LHCN-M2 (cell line): ENCODE data around the gene PROCR. TPM values are rescaled to one million over a fixed set of nuclear protein-coding genes. Genes with fewer than 3 reads are reported as not detected.
"Not testable (repeated sequence)": the region's sequence is repeated elsewhere in the genome, so short reads cannot be mapped to it uniquely, and the experiment has no call there.

Experiments
- DNase-seq: peaks from one replicate; pipeline ENCODE4 v3.0.0-alpha.2; 2012; ENCODE audit warnings: low read depth
- polyA plus RNA-seq: library from polyadenylated mRNA; unstranded; fragments of >200 nt; gene quantifications from one replicate; pipeline ENCODE4 v1.2.1, GENCODE V29; 2012; ENCODE audit warnings: missing spikeins
- total RNA-seq: library from RNA; depleted of rRNA; stranded (reverse); fragments of >200 nt; gene quantifications from 2 replicates; pipeline ENCODE4 v1.2.3, GENCODE V29; 2014; rRNA removed

PROCR gene
- 44.4 and 44.5 TPM in 2 replicates for total RNA-seq
- polyA plus RNA-seq = 20.7 TPM

DNA sequence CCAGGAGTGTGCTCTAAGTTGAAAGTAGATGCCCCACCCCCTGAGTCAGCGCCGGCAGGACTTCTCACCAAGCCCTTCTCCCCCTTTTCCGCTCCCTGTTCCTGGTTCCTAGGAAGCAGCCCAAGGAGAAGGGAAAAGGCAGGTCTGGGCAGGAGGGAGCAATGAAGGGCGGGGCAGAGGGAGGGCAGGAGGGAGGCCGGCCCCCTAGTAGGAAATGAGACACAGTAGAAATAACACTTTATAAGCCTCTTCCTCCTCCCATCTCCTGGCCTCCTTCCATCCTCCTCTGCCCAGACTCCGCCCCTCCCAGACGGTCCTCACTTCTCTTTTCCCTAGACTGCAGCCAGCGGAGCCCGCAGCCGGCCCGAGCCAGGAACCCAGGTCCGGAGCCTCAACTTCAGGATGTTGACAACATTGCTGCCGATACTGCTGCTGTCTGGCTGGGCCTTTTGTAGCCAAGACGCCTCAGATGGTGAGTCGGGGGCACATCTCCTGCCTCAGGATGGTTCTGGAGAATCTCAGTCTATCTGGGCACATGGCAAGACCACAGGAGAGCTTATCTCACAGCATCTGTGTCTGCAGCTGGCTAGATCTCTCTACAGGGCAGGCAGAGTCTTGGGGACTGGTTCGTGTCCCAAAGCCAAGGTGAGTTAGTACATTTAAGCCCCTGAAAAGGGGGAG lies at the start of gene PROCR:
Gene PROCR (plus strand): TSS at position 320 of the 681 bp plus-strand sequence. CDS start 83 bp downstream, at position 403.
- DNase-seq = peak; percentile 91

DNA sequence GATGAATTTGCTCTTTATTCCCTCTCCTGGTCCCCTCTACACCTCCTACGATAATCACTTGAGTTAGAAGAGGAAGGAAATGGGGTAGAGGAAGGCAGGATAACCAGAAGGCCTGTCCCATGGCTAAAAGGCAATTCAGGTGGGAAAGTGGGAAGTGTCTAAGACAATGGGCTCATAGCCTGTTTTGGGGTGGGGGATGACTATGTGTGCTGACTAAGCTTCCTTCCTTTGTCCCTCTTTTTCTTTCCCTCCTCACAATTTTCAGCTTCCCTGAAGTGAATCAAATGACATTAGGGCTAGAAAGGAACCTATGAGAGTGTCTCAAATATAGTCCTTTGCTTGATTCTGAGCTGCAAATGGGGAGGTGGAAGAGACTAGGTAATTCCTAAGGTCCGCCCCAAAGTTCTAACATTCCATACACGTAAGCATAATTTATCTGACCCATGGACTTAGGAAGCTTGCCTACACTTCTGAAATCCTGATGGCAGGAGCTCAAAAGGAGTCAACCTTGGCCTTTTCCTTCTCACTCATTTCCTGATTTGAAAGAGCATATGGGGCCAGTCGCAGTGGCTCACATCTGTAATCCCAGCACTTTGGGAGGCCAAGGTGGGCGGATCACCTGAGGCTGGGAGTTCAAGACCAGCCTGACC lies 49.0 kb upstream of the PROCR start:
- no peak for DNase-seq

DNA sequence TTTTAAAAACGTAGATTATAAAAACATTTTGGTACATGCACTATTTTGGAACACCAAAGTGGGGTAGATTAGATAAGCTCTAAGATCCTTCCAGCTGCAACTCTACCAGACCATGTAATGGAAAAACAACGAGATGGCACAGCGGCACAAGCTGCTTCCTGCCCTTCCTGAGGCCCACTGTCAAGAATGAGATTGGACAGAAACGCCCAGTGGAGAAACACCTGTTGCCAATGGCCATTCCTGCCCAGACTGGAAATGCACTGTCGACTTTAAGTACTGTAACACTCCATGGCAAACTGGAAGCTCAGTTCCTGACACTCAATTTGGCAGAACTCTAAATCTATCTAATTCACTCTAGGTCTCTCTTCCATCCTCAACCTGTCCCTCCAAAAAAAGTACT lies 46.1 kb upstream of the PROCR start:
- no peak for DNase-seq

GRCh38 chr20:35129647-35130069 lies 42.2 kb upstream of the PROCR start:
- DNase-seq = no peak

DNA sequence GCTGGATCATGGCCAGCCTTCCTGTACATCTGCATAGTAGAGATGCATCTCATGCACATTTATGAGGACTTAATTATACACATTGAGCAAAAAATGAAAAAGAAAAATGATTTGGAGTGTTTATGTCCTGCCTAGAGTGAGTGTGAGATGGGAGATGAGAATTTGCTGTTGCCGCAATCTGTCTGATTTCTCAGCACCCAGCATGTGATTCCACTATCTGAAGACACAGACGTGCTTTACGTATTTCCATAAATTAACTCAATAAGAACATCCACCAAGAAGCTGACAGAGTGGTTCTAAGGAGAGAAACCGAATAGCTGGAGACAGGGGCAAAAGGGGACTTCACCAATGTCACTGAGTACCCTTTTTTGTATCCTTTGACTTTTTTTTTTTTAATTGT lies 39.9 kb upstream of the PROCR start:
- DNase-seq = no peak

DNA sequence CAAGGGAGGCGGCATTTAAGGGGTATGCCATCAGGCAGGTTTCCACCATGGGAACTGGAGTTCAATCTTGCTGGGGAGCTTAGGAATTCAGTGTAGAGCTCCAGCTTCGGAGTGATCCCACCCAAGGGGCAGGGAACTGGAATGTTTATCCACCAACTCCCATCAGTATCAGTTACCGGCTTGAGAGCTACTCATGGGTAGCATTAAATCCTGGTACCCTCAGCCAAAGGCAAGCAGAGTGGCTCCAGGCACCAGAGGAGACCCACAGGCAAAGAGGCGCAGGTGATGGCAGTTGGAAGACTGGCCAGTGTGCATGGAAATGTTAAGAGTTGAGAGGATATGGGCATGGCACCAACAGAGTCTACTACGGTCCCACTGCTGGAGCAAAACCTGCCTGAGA lies 38.8 kb upstream of the PROCR start:
- DNase-seq = no peak

DNA sequence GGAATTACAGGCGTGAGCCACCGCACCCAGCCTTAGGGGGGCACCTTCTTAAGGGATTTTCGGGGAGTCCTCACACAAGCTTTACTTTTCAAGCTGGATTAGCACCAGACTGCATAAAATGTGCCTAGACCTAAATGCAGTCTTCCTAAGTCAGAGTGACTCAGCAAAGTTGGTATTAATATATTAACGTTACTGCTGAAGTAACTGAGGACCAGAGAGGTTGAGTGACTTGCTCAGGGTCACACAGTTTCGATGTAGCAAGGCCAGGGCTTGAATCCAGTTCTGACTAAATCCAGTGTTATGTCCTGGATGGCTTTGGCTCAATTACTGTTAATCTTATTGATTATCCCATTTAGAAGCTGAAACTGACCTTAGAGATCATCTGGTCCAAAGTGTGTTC lies 38.1 kb upstream of the PROCR start:
- no peak for DNase-seq

DNA sequence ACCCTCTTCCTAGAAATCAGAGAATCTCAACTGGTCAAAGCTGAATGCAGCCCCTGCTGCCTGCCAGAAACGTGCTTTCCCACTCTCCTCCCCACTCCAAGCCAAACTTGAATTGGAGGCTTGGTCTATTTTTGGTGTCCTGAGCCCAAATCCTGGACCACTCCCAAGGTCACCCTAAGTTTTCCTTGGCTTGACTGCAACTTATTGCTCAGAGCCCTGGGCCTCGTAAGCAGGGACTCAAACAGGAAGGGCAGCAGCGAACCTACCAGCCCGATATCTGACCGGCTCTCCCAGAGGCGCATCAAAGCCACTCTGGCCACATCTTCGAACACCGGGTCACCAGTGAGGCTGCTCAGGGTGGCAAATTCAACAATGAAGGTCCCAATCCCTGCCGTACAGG lies 37.4 kb upstream of the PROCR start:
- no peak for DNase-seq

GRCh38 chr20:35134880-35135279 lies 37.0 kb upstream of the PROCR start:
- no peak for DNase-seq

GRCh38 chr20:35135867-35136586 lies 35.8 kb upstream of the PROCR start:
- DNase-seq = no peak

GRCh38 chr20:35144694-35145093 lies 27.2 kb upstream of the PROCR start:
- no peak for DNase-seq

DNA sequence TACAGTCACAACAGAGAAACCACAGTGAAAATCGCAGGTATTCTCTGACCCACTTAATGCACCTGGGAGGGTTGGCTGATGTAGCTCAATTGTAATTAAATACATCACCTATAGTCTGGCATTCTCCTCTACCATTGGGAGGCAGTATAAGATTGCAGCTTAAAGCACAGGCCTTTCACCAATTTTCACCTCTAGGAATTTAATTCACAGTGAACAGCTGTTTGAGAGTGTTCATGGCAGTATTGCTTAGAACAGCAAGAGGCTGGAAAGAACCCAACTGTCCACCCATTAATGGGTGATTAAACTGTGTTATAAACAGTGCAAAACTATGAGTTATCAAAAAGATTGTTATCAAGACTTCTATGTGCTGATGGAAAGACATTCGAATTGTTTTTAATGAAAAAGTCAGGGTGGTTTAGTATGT lies 26.7 kb upstream of the PROCR start:
- DNase-seq = peak; percentile 80

DNA sequence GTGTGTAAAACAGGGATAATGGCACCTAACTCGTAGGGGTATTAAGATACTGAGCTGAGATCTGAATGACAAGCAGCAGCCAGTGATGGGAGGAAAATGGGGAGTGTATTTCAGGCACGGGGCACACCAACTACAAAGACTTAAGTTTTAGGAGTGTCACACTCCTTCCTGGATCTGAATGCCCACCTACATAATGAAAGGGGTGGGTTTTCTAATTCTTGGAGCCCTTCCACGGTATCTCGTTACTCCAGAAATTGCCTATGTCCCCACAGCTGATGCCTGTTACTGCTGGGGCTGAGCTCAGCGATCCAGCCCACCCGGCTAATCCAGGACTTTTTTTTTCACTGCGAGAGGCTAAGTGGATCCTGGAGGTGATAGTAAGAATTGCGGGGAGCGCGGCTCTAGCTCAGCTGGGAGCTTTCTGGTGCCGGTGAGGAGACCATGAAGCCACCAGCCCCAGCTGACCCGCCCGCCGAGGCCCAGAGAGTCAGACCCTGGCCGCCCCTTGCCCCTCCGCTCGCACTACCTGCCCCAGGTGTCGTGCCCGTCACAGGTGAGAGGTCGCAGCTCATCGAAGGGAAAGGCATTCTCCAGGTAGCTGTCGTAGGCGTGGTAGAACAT lies 25.5 kb upstream of the PROCR start:
- DNase-seq = peak; percentile 28

DNA sequence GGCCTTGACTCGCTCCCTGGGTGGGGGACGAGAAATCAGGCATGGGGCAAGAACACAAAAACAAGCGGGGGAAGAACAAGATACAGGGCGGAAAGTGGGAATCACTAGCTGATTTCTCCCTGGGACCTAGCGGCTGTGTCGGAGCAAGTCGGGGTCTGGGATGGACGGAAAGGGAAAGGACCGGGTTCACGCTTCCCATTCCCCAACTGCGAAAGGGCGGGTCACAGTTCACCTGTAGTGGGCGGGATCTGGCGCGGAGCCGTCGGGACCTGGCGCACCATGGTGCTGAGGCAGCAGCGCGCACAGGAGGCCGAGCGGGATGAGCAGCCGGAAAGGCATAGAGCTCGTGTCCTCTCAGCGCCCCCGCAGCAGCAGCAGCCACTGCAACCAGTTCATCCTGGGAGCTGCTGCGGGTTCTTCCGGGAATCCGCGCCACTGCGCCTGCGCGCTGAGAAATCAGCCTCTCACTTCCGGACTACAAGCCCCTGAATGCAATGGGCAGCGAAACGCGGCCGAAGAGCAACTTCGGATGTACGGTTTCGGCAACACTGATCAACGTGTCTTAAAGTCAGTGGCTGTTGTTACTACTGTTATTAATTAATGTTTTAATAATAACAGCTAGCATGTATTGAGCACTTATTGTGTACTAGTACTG lies 24.8 kb upstream of the PROCR start, which contains the start of gene EDEM2:
Gene EDEM2 (minus strand): TSS at position 417 of the 655 bp plus-strand sequence. CDS start 78 bp downstream, at position 339.
- DNase-seq = peak; percentile 92

DNA sequence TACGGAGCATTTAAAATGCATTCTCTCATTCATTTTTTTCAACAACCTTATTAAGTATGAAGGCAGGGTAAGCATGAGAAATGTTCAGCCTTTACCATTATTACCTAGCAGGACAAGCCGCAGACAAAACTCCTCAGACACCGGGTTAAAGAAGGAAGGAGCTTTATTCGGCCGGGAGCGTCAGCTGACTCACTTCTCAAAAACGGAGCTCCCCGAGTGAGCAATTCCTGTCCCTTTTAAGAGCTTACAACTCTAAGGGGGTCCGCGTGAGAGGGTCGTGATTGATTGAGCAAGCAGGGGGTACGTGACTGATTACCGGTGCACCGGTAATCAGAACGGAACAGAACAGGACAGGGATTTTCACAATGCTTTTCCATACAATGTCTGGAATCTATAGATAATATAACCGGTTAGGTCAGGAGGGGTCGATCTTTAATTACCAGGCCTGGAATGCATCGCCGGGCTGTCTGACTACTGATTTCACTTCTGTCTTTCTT lies 24.2 kb upstream of the PROCR start:
- not testable (repeated sequence) for DNase-seq

DNA sequence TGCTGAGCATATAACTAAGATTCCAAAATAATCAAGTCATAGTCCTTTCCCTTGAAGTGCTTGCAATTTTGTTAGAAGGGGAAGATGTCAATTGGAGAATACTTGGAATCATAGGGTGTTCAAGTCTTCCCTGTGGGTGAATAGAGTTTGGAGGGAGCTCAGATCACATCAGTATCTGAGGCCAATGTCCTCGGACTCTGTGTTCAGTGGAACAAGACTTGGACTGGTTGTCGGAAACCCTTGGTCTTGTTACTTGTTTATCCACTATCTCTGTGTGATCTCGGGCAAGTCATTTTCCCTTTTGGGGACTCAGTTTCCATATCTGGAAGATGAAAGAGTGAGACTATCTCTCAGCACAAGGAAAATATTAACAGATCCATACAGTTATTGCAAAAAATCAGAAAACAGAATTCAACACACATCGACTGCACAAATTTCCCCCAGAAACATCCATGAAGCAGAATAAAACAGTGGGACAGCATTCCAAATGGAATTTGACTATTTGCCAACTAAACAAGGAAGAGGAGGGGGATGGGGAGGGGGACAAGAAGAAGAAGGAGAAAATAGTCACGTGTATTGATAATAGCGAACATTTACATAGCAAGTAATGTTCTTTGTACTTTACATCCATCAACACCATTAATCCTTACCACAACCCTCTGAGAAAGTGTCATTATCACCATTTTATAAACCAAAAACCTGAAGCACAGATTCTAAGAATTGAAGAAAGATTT lies 20.9 kb upstream of the PROCR start:
- DNase-seq = no peak

GRCh38 chr20:35151736-35152135 lies 20.1 kb upstream of the PROCR start:
- no peak for DNase-seq

GRCh38 chr20:35155936-35156335 lies 15.9 kb upstream of the PROCR start:
- DNase-seq = no peak

DNA sequence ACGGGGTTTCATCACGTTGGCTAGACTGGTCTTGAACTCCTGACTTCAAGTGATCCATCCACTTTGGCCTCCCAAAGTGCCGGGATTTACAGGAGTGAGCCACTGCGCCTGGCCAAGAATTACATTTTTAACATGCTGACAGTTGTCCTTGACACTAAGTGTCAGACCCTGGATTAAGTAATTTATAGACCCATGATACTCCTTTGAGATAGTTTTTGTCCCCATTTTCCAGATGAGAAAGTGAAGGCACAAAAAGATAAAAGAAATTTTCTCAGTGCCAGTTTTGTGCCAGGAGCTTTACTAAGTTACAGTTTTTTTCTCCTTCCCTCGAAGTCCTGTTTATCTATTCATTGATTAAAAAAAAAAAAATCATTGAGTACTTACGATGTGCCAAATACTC lies 14.9 kb upstream of the PROCR start:
- no peak for DNase-seq

- DNase-seq = not testable (repeated sequence)
These were observed 11.5 kb upstream of the PROCR start for GRCh38 chr20:35160341-35160740.

GRCh38 chr20:35164531-35164930 lies 7.3 kb upstream of the PROCR start:
- not testable (repeated sequence) for DNase-seq
